Fibroblast of the conjunctiva (primary cell): Measurements from ENCODE around the gene SLC35G4.
"Not testable (repeated sequence)": the region's sequence is repeated elsewhere in the genome, so short reads cannot be mapped to it uniquely, and the experiment has no call there.

ENCODE experiments used
- DNase-seq: peaks from one replicate; pipeline ENCODE4 v3.0.0-alpha.2; 2010; ENCODE audit warnings: low read depth

The SLC35G4 gene

DNA sequence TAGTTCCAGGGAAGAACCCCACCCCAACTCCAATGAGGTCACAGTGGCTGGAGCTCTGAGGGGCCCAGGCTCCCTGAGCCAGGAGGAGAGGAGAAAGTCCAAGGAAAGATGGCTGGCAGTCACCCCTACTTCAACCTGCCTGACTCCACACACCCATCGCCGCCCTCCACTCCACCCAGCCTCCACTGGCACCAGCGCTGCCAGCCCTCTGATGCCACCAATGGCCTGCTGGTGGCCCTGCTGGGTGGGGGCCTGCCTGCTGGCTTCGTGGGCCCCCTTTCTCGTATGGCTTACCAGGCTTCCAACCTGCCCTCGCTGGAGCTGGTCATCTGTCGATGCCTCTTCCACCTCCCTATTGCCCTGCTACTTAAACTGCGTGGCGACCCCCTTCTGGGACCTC, at the start of gene SLC35G4:
Gene SLC35G4 (plus strand): TSS at position 109 of the 400 bp plus-strand sequence. CDS start 0 bp downstream, at position 109.
- not testable (repeated sequence) for DNase-seq

DNA sequence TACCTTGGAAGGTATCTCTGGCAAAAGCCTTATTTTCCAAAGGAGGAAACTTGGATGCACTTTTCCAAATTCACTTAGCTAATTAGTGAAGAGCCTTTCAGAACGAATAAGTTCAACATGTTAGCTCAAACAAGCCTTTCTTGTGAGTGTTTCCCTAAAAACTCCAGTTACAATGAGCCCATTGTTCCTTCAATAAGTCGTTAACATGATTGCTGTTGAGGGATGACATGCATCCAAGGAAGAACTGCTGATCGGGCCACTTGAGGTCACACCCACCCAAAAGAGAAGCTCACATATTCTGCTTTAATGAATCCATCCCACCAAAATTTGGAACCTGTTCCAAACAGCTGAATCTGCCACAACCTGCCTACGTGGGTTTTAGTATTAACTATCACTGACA, 48.1 kb upstream of the SLC35G4 start:
- DNase-seq: no peak

DNA sequence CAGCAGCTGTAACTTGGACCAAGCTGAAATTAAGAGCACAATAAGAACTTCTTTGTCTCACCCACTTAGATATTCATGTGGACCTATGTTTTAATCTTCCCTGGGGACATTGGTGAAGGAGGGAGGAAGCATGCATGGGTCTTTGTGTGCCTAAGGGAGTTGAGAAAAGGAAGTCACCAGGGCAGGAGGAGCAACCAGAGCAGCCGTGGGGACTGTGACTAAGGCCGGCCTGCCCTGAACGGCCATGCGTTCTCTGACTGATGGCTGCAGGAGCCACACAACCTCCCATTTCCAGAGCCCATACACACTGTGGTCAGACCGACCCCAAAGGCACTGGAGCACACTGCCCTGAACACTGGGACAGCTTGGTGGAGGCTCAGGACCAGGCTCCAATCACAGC, 43.7 kb upstream of the SLC35G4 start:
- DNase-seq: no peak

- DNase-seq: no peak
These were observed 43.0 kb upstream of the SLC35G4 start for GRCh38 chr18:11566236-11566965.

GRCh38 chr18:11567396-11567795, 42.0 kb upstream of the SLC35G4 start:
- DNase-seq: no peak

DNA sequence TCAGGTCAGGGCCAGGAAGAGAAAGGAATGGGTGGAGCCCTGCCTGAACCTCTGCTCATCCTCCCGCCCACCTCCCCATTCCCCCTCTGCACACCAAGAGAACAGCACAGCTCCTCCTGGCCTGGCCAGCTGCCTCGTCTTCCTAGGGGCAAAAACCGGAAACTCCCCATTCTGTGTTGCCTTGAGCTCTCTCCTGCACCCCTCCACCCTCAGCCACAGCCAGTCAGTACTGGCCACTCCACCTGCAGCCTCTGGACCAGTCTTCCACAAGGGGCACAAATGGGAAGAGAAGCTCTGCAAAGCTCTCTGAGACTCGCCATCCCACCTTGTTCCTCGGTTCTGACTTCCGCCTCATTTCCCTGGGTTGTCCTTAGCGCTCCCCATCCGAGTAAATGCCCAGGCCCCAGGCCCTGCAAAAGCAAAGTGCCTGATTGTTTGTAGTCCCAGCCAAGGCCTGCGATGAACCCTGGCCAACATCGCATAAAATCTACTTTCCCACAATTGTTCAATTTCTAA, 39.3 kb upstream of the SLC35G4 start:
- DNase-seq: no peak

DNA sequence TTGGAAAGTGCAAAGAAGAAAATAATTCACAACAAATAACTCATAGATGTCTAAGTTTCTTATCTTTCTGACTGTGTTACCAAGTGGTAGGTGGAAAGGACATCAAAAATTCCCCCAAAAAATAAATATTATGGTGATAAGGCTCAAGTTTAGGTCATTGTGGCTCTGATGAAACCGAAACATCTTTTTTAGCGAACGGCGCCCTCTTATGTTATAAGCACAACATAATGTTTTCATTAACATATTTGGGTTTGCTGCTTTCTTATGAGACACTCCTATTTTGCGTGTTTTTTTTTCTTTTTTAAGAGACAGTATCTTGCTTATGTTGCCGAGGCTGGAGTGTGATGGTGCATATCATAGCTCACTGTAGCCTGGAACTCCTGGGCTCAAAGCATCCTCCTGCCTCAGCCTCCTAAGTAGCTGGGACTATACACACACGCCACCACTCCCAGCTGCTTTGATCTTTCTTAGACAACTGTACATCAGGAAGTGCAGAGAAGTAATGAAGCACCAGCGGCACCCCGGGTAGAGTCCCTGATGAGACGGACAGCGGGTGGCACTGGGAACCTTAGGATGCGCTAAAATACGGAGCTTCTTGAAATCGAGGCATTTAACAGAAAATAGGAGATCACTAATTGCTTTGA, 38.5 kb upstream of the SLC35G4 start:
- DNase-seq: peak; percentile 2

- no peak for DNase-seq
These were observed 37.2 kb upstream of the SLC35G4 start for GRCh38 chr18:11572201-11572600.

- no peak for DNase-seq
These were observed 34.9 kb upstream of the SLC35G4 start for GRCh38 chr18:11574545-11574944.

DNA sequence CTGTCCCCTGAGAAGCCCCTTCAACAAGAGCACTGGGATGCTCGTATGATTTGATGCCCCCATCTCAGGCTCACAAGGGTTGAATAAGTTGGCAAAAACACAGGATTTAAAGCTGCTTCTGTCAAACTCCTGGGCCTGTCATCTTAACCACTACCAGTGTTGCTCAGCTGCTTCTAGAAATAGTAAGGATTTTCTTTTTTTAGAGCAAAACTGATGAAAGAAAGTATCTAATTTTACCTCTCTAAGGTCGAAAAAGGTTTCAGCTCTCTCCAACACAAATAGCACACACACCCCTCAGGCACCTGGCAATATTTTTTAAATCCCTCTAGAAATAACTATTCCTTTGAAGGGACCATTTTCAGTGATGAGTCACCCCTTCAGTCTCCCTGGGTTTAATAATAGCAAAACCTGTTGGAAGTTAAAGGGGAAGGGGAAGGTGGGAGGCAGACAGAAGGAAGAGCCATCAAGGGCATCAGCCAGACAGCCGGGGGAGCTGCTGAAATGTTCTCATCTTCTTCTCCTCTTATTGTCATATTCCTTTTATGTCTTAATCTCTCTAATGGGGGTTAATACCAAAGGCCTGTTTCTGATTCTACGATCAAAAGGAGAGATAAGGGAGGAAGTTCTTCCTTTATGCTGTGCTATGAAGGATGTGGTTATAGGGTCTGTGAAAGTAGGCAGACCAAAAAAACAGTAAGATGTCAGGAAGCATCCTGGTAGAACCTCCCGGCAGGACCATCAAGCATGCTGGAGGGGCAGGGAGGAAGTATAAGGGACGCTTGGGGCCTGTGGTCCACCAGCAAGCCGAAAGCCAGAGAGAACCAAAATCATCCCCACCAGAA, 31.9 kb upstream of the SLC35G4 start:
- DNase-seq: no peak

GRCh38 chr18:11578799-11579198, 30.6 kb upstream of the SLC35G4 start:
- no peak for DNase-seq

GRCh38 chr18:11579916-11580315, 29.5 kb upstream of the SLC35G4 start:
- DNase-seq: no peak

DNA sequence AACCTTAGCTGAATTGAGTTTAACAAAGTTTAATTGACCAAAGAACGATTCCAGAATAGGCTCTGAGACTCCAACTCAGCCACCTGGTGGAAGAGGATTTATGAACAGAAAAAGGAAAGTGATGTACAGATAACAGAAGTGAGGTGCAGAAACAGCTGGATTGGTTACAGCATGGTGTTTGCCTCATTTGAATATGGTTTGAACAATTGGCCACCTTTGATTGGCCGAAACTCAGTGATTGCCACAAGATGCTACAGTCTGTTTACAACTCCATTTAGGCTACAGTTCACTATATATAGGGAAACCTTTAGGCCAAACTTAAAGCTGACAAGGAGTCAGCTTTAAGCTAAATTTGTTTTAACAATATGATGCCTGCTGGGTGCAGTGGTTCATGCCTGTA, 28.1 kb upstream of the SLC35G4 start:
- DNase-seq: no peak

DNA sequence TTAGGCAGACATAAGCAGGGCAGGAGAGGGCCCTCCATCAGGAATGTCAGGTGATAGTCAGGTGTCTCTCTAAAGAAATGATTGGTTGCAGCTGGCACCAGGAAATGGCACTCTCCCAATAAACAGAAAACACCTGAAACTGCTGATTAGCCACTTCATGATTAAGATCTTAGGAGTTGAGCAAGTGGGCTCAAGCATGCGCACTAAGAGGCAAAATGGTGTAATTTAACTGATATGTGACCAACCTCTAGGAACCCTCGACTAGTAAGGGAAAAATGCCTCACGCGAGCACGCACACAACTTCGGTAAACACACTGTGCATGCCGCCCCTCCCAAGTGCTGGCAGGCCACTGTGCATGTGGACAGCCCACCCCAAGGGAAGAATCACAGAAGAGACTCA, 23.8 kb upstream of the SLC35G4 start:
- DNase-seq: no peak

GRCh38 chr18:11586896-11587295, 22.5 kb upstream of the SLC35G4 start:
- no peak for DNase-seq

DNA sequence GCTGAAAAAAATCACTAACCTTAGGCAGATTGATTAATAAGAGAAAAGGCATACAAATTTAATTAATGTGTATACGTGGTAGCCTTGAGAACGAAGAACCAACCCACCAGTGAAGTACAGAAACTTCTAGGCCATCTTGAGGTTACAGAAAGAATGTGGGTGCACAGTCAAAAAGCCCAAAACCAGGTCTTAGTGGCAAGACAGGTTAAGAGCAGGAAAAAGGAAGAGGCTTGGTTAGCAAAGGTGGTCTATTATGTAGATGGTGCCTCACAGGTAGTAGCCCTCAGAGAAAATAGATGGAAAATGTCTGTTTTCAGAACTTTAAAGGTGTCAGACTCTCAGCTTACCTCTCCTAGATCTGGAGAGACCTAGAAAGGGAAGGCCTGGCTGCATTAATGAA, 22.0 kb upstream of the SLC35G4 start:
- no peak for DNase-seq

DNA sequence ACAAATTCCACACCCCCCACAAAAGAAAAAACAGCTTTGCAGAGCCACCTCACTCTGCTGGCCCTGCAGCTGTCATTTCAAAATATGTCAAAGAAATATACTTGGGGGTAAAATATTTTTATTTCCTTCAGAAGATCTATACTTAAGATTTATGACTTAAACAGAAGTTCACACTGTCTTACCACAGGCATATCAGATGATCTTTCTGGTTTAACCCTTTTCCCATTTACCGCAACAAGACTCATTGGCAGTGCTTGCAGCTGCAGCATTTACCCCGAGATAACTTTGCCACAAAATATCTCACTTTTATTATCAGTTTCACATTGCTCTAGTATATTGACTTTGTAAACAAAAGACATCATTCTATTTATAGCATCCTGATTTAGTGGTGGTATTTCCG, 21.6 kb upstream of the SLC35G4 start:
- DNase-seq: no peak

DNA sequence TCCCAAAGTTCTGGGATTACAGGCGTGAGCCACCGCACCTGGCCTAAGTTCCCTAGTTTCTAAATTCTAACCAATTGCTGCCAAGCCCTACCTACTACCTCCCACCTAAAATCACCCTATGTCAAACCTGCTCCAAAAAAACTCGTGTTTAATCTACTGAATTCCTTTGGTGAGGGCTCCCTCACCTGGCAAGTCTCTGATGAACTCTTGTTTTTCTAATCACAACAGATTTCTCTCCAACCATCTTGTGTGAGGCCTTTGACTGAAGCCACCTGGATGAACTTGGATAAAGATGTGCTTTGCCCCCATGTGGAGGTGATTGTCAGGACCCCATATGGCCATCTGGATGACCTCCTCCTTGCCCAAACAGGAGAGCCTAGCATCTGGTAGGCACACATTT, 17.4 kb upstream of the SLC35G4 start:
- no peak for DNase-seq

GRCh38 chr18:11600321-11600720, 9.1 kb upstream of the SLC35G4 start:
- no peak for DNase-seq

DNA sequence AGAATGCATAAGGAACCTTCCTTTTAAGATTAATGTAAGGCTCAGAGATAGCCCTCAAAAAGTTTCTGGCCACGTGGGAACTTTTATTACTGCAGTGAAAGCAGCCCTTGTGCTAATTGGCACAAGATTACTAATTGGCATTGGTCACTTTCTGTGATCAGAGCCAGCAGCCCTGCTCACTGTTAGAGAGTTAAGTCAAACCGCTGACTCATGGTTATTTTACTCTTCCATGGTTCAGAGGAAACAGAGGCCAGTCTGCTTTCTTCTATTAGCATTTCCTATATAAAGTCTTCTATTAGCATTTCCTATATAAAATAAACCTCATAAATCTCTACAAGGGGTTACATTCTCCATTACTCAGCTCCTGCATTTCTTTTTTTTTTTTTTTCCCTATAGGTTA, 1.5 kb upstream of the SLC35G4 start:
- no peak for DNase-seq

DNA sequence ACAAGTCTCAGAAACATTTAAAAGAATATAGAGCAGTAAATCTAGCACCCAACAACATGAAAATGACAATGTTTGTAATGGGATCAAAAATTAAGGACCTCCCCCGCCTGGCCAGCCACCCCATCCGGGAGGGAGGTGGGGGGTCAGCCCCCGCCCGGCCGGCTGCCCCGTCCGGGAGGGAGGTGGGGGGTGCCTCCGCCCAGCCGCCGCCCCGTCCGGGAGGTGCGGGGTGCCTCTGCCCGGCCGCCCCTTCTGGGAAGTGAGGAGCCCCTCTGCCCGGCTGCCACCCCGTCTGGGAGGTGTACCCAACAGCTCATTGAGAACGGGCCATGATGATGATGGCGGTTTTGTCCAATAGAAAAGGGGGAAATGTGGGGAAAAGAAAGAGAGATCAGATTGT, 778 bp upstream of the SLC35G4 start:
- not testable (repeated sequence) for DNase-seq

GRCh38 chr18:11613073-11613472, 3.7 kb downstream of the SLC35G4 start:
- DNase-seq: not testable (repeated sequence)

- DNase-seq: not testable (repeated sequence)
These were observed 4.2 kb downstream of the SLC35G4 start for GRCh38 chr18:11613611-11614010.
